Measurements from ENCODE around the gene ARHGAP21.
"Not testable (repeated sequence)": the region's sequence is repeated elsewhere in the genome, so short reads cannot be mapped to it uniquely, and the experiment has no call there.

ARHGAP21 gene

GRCh38 chr10:24625778-24626177 is 97.9 kb downstream of the ARHGAP21 start:
- no peak for DNase-seq (ENCODE audit: low spot score)

- no peak for DNase-seq (ENCODE audit: low spot score)
These were observed 100.3 kb downstream of the ARHGAP21 start for GRCh38 chr10:24623383-24623782.

- DNase-seq (ENCODE audit: low spot score) = no peak
These were observed 100.8 kb downstream of the ARHGAP21 start for GRCh38 chr10:24622781-24623301.

- DNase-seq (ENCODE audit: low spot score) = not testable (repeated sequence)
These were observed 102.5 kb downstream of the ARHGAP21 start for GRCh38 chr10:24621035-24621795.

GRCh38 chr10:24619994-24620310 is 103.7 kb downstream of the ARHGAP21 start:
- not testable (repeated sequence) for DNase-seq (ENCODE audit: low spot score)

GRCh38 chr10:24619291-24619993 is 104.2 kb downstream of the ARHGAP21 start:
- DNase-seq (ENCODE audit: low spot score) = not testable (repeated sequence)

- DNase-seq (ENCODE audit: low spot score) = no peak
These were observed 105.3 kb downstream of the ARHGAP21 start for GRCh38 chr10:24618401-24618800.

- DNase-seq (ENCODE audit: low spot score) = peak; percentile 39
These were observed 105.8 kb downstream of the ARHGAP21 start for GRCh38 chr10:24617771-24618396.

- DNase-seq (ENCODE audit: low spot score) = no peak
These were observed 107.2 kb downstream of the ARHGAP21 start for GRCh38 chr10:24616536-24616935.

- no peak for DNase-seq (ENCODE audit: low spot score)
These were observed 117.7 kb downstream of the ARHGAP21 start for GRCh38 chr10:24606021-24606420.

- no peak for DNase-seq (ENCODE audit: low spot score)
These were observed 118.5 kb downstream of the ARHGAP21 start for GRCh38 chr10:24605141-24605540.

- DNase-seq (ENCODE audit: low spot score) = no peak
These were observed 120.4 kb downstream of the ARHGAP21 start for GRCh38 chr10:24603333-24603732.

- no peak for DNase-seq (ENCODE audit: low spot score)
These were observed 125.7 kb downstream of the ARHGAP21 start for GRCh38 chr10:24597961-24598360.

- DNase-seq (ENCODE audit: low spot score) = no peak
These were observed 126.3 kb downstream of the ARHGAP21 start for GRCh38 chr10:24597426-24597825.

GRCh38 chr10:24596217-24596930 is 127.3 kb downstream of the ARHGAP21 start:
- DNase-seq (ENCODE audit: low spot score) = no peak

GRCh38 chr10:24590697-24591457 is 132.8 kb downstream of the ARHGAP21 start:
- no peak for DNase-seq (ENCODE audit: low spot score)

GRCh38 chr10:24589265-24589664 is 134.4 kb downstream of the ARHGAP21 start:
- DNase-seq (ENCODE audit: low spot score) = no peak

GRCh38 chr10:24579906-24580305 is 143.8 kb downstream of the ARHGAP21 start:
- DNase-seq (ENCODE audit: low spot score) = no peak

GRCh38 chr10:24579448-24579847 is 144.2 kb downstream of the ARHGAP21 start:
- no peak for DNase-seq (ENCODE audit: low spot score)

- DNase-seq (ENCODE audit: low spot score) = no peak
These were observed 148.1 kb downstream of the ARHGAP21 start for GRCh38 chr10:24575481-24576002.

GRCh38 chr10:24574578-24575155 is 149.0 kb downstream of the ARHGAP21 start:
- no peak for DNase-seq (ENCODE audit: low spot score)

Data from HuH-7.5 (cell line).